GM12873 (cell line): ENCODE data around the gene LENG8.

Experiments
- TF ChIP-seq, protein P1 (sequence below): IDR thresholded peaks from 2 replicates; pipeline ENCODE4 v1.5.1; 2012; ENCODE audit warnings: low read depth, mild to moderate bottlenecking, moderate library complexity, low read length, control low read depth; ENCODE audit not compliant: insufficient read depth; ENCODE audit errors: missing control alignments

The LENG8 gene

DNA sequence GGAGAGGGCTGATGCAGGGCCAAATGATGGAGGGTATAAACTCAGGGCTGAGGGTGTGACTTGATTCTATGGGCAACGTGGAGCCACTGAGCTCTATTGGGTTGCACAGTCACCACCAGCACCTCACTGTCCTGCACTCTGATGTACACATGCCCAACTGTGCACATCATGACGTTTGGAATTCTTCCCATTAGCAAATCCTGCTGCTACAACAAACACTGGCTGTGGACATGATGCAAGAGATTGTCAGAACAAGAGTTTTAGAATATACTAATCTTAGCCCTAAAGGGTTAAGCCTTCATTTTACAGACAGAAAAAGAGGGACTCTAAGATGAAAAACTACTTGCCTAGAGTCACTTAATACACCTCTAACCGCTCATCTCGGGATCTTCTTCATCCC lies 36.1 kb upstream of the LENG8 start:
- TF ChIP-seq, protein P1, sequence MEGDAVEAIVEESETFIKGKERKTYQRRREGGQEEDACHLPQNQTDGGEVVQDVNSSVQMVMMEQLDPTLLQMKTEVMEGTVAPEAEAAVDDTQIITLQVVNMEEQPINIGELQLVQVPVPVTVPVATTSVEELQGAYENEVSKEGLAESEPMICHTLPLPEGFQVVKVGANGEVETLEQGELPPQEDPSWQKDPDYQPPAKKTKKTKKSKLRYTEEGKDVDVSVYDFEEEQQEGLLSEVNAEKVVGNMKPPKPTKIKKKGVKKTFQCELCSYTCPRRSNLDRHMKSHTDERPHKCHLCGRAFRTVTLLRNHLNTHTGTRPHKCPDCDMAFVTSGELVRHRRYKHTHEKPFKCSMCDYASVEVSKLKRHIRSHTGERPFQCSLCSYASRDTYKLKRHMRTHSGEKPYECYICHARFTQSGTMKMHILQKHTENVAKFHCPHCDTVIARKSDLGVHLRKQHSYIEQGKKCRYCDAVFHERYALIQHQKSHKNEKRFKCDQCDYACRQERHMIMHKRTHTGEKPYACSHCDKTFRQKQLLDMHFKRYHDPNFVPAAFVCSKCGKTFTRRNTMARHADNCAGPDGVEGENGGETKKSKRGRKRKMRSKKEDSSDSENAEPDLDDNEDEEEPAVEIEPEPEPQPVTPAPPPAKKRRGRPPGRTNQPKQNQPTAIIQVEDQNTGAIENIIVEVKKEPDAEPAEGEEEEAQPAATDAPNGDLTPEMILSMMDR, result no peak

DNA sequence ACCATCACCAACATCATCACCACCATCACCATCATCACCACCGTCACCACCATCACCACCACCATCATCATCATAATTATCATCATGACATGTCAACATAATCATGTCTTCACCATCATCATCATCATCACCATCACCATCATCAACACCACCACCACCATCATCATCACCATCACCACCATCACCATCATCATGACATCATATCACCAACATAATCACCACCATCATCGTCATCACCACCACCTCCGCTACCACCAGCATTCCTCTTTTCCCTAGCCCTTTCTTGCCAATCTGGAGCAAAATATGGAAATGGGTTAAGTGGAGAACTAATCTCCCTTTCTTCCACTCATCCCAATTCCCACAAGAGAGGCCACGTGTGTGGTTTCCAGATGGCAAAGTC lies 34.8 kb upstream of the LENG8 start:
- TF ChIP-seq, protein P1, result no peak

DNA sequence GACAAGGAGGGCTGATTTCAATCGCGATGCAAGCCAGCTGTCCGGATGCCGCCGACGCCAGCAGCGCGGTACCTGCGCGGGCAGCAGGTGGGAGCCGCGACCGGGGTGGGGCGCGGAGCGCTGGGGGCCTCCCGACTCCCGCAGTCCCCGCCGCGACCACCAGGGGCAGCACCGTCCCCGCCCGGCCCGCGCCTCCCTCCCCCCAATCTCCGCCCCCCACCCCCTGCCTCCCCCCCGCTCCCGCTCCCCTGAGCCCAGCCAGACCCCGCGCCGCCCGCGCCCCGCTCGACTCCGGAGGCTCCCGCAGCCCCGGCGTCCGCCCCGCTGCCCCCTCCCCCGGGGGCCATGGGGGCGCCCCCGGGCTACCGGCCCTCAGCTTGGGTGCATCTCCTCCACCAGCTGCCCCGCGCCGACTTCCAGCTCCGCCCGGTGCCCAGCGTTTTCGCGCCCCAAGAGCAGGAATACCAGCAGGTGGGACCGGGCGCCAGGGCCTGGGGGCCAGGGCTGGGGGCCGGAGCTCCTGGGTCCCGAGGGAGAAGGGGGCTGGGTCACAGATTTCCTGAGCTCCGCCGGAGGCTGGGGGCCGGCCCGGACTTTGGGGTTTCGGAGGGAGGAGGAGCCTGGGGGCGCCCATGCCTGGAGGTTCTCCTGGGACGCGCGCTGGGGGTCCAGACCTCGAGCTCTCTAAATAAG lies 33.6 kb upstream of the LENG8 start, which contains the start of gene TTYH1:
Gene TTYH1, plus strand, starts transcription at position 257 of the 693 bp plus-strand sequence. Its CDS starts 89 bp downstream, at position 346.
- TF ChIP-seq, protein P1, result peak; percentile 43

DNA sequence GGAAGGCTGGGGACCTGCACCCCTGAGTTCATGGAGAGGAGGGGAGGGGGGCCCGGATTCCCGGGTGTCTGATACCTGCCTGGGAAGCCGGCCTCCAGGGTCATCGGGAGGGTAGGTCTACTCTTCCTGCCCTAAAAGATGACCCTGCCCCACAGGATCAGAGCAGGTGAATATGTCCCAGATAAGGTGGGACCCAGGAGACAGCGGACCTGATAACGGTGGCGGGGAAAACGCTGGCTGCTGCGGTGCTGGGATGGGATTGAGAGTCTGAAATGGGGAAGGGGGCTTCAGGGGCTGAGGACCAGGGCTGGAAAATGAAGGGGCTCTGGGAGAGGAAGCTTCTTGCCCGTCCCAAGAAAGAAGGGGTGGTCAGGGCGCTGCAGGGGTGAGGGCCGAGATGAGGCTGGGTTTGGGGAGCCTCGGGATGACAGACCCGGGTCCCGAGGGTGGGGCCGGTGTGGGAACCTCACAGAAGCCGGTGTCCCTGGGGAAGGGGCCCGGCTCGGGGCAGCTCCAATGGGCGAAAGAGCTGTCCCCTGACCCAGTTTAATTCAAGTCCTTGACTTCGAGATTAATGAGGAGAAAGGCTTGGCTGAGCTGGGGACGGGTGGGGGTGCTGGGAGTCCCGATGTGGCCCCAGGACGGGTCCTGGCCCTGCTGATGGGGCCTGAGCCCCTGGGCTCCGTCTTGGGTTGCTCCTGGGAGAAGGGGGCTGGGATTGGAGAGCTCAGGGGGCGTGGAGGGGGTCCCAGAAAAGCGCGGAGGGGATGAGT lies 32.9 kb upstream of the LENG8 start:
- TF ChIP-seq, protein P1, result no peak

DNA sequence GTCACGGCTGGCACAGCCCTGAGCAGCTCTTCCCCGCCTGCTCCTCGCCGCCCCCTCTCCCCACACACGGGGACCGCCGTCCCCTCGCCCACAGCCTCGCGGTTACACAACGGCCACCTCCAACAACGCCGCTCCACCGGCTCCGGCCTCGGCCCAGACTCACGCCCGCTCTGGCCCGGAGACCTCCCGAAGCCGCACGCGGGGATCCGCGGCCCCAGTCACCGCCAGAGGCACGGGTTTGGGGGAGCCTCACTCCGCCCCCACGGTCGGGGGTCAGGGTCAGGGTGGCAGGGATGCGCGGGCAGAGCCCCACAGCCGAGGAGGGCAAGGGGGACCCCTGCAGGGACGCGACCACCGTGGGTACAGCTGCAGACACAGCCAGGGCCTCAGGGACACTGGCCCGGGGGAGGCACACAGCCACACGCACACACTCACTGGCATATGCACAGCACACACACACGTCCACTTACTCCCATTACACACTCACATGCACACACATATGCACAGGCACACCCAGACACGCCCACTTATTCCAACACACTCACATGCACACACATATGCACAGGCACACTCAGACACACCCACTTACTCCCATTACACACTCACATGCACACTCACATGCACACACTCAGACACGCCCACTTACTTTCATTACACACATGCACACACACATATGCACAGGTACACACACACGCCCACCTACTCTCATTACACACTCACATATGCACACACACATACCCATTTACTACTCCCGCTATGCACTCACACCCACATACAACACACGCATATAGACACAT lies 32.1 kb upstream of the LENG8 start:
- TF ChIP-seq, protein P1, result no peak

DNA sequence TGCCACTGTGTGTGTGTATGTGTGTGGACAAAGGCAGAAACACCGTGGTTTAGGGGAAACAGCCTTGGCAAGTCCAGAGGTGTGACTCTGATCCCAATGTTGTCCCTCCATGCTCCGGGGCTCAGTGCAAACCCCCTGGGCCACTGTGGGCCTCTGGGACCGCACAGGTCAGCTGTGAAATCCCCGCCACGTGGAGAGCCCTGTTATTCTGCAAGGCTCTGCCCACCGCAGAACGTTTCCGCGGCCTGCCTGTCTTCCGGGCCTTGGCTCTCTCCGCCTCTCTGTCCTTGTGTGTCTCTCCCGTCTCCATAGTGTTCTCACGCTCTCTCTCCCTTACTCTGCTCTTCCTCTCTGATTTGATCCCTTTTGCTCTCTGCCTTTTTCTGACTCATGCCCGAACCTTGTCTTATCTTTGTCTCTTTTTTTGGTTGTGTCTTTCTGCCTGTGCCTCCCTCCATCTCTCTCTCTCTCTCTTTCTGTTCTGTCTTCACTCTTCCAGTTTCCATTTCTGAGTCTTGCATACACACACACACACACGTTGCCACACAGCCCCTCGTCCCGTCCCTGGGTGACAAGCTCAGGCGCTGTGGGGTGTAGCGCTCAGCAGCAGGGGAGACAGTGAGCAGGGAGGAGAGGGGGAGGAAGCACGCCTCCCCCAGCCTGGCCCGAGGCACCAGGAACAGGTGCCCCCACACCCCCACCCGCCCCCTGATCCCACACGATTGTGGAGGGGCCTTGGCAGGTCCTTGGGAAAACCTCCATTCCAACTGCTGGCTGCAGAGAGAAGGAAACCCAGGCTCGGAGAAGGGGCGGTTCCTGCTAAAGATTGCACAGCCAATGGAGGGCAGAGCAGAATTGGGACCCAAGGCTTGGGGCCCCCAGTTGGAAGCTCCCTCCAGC lies 30.7 kb upstream of the LENG8 start:
- TF ChIP-seq, protein P1, result no peak
